Neural cell (in vitro differentiated cells): Measurements from ENCODE around the gene DPEP1.

Experiments
- CTCF ChIP-seq: fragments of 450-650 bp; IDR thresholded peaks from 2 replicates; pipeline ENCODE4 v1.5.1; 2014; ENCODE audit warnings: antibody characterized with exemption, mild to moderate bottlenecking, moderate library complexity; ENCODE audit not compliant: poor library complexity, severe bottlenecking
- POLR2AphosphoS5 ChIP-seq: IDR thresholded peaks from 2 replicates; pipeline ENCODE4 v1.6.1; 2012

DNA sequence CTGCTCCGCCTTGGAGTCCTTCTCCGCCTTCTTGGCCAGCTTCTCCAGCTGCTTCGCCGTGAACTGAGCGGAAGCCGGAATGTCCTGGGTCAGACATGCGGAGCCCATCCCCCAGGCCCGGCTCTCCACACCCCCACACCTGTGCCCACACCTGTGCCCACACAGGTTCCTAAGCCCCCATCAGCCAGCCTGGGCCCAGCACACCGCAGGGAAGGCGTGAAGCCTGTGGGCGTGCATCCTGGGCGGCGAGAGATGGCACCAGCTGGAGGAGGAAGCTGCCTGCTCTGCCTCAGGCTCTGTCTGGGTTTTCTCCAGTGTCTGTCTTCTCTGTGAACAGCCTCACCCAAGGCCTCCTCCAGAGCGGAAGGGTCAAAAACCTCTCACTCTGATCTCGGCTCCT, 38.1 kb downstream of the DPEP1 start:
- TF ChIP-seq CTCF: no peak
- TF ChIP-seq POLR2AphosphoS5: no peak
